NCI-H345 (cell line): ENCODE measurements around the gene LPO.

ENCODE experiments used
- DNase-seq: peaks from one replicate; lab custom pipeline; 2025; lab: John Stamatoyannopoulos, UW

LPO gene

GRCh38 chr17:58304750-58305486 is 66.5 kb downstream of the LPO start:
- DNase-seq = no peak

- no peak for DNase-seq
Observed at GRCh38 chr17:58305626-58306025, 67.2 kb downstream of the LPO start.

GRCh38 chr17:58306131-58306951 is 68.0 kb downstream of the LPO start:
- no peak for DNase-seq

- DNase-seq = no peak
Observed at GRCh38 chr17:58307468-58308172, 69.2 kb downstream of the LPO start.

GRCh38 chr17:58308173-58308984 is 70.0 kb downstream of the LPO start:
- no peak for DNase-seq

GRCh38 chr17:58308985-58309917 is 70.9 kb downstream of the LPO start:
- DNase-seq = no peak

GRCh38 chr17:58309918-58310259 is 71.5 kb downstream of the LPO start:
- no peak for DNase-seq

- no peak for DNase-seq
Observed at GRCh38 chr17:58310511-58311428, 72.4 kb downstream of the LPO start.

- DNase-seq = no peak
Observed at GRCh38 chr17:58311429-58311894, 73.1 kb downstream of the LPO start.

GRCh38 chr17:58312021-58312630 is 73.7 kb downstream of the LPO start:
- no peak for DNase-seq

GRCh38 chr17:58312829-58313228 is 74.4 kb downstream of the LPO start:
- DNase-seq = no peak

- peak; percentile 72 for DNase-seq
Observed at GRCh38 chr17:58313815-58314705, 75.7 kb downstream of the LPO start.

- DNase-seq = no peak
Observed at GRCh38 chr17:58314706-58315015, 76.3 kb downstream of the LPO start.

GRCh38 chr17:58315281-58315711 is 76.9 kb downstream of the LPO start:
- no peak for DNase-seq

- no peak for DNase-seq
Observed at GRCh38 chr17:58315750-58316149, 77.4 kb downstream of the LPO start.

- DNase-seq = no peak
Observed at GRCh38 chr17:58316260-58316960, 78.0 kb downstream of the LPO start.

- peak; percentile 32 for DNase-seq
Observed at GRCh38 chr17:58317421-58318064, 79.2 kb downstream of the LPO start.
